HepG2 (cell line): ENCODE measurements around the gene TRABD. TPM values are rescaled to one million over a fixed set of nuclear protein-coding genes. Genes with fewer than 3 reads are reported as not detected.

Experiments
- AGO2 ChIP-seq: fragments of 200-400 bp; formaldehyde crosslinking; optimal IDR thresholded peaks from 2 replicates; pipeline ENCODE3; 2017; ENCODE audit warnings: mild to moderate bottlenecking, low read depth, low read length, moderate library complexity
- ARNTL ChIP-seq: sonication (generic); formaldehyde crosslinking; IDR thresholded peaks from 2 replicates; pipeline ENCODE4 v1.4.0; 2020; ENCODE audit warnings: mild to moderate bottlenecking, missing genetic modification reagents
- ATRX ChIP-seq: sonication (generic); formaldehyde crosslinking; IDR thresholded peaks from 2 replicates; pipeline ENCODE4 v1.4.0; 2020; ENCODE audit warnings: missing genetic modification reagents, borderline replicate concordance
- BRF2 ChIP-seq: sonication (generic); formaldehyde crosslinking; IDR thresholded peaks from 2 replicates; pipeline ENCODE4 v1.8.1; 2022; ENCODE audit warnings: mild to moderate bottlenecking, missing genetic modification reagents
- CENPT ChIP-seq: sonication (generic); formaldehyde crosslinking; IDR thresholded peaks from 2 replicates; pipeline ENCODE4 v1.8.0; 2022; ENCODE audit warnings: low read depth, mild to moderate bottlenecking, moderate library complexity, missing genetic modification reagents
- CREB1 ChIP-seq, 2 experiments: fragments of 450-650 bp in 1 of 2; IDR thresholded peaks; 2 replicates each; pipeline ENCODE4 v1.6.1; 2016 to 2017; ENCODE audit warnings: control low read depth in 1 of 2, mild to moderate bottlenecking in 1 of 2, missing compliant biosample characterization in 1 of 2, missing genetic modification characterization in 1 of 2
- ISX ChIP-seq: sonication (generic); formaldehyde crosslinking; conservative IDR thresholded peaks from 2 replicates; pipeline ENCODE4 v1.5.0; 2020; ENCODE audit warnings: missing genetic modification reagents
- PHF21A ChIP-seq: sonication (generic); formaldehyde crosslinking; IDR thresholded peaks from 2 replicates; pipeline ENCODE4 v1.5.0; 2020; ENCODE audit warnings: mild to moderate bottlenecking, missing genetic modification reagents
- PLRG1 ChIP-seq: fragments of 450-650 bp; conservative IDR thresholded peaks from 2 replicates; pipeline ENCODE4 v1.6.1; 2016
- RNF2 ChIP-seq: fragments of 450-650 bp; conservative IDR thresholded peaks from 2 replicates; pipeline ENCODE4 v1.6.1; 2016; ENCODE audit warnings: low read depth
- TAF1 ChIP-seq: sonication (generic); formaldehyde crosslinking; IDR thresholded peaks from 2 replicates; pipeline ENCODE4 v1.4.0; 2020; ENCODE audit warnings: missing genetic modification reagents
- TBP ChIP-seq: sonication (generic); formaldehyde crosslinking; IDR thresholded peaks from 2 replicates; pipeline ENCODE4 v1.5.0; 2020; ENCODE audit warnings: missing genetic modification reagents
- YY1 ChIP-seq: IDR thresholded peaks from 2 replicates; pipeline ENCODE4 v1.6.1; 2011; ENCODE audit warnings: low read length, low read depth, moderate library complexity, mild to moderate bottlenecking; ENCODE audit not compliant: insufficient read depth, insufficient replicate concordance
- ZEB1 ChIP-seq: IDR thresholded peaks from 2 replicates; pipeline ENCODE4 v1.6.1; 2012; ENCODE audit warnings: mild to moderate bottlenecking, low read depth, inconsistent platforms; ENCODE audit not compliant: insufficient replicate concordance
- ZFY ChIP-seq: sonication (generic); formaldehyde crosslinking; IDR thresholded peaks from 2 replicates; pipeline ENCODE4 v1.4.0; 2020; ENCODE audit warnings: missing genetic modification reagents
- ZNF224 ChIP-seq: sonication (generic); formaldehyde crosslinking; IDR thresholded peaks from 2 replicates; pipeline ENCODE4 v1.5.0; 2020; ENCODE audit warnings: mild to moderate bottlenecking, missing genetic modification reagents
- ZNF550 ChIP-seq: sonication (generic); formaldehyde crosslinking; IDR thresholded peaks from 2 replicates; pipeline ENCODE4 v1.4.0; 2020; ENCODE audit warnings: mild to moderate bottlenecking, missing genetic modification reagents, borderline replicate concordance
- ZNF614 ChIP-seq: IDR thresholded peaks from 2 replicates; pipeline ENCODE4 v1.6.1; 2018; ENCODE audit warnings: missing biosample characterization, missing genetic modification reagents, inconsistent platforms, borderline replicate concordance
- ZNF644 ChIP-seq: IDR thresholded peaks from 2 replicates; pipeline ENCODE4 v1.6.1; 2016; ENCODE audit warnings: low read depth
- ZNF652 ChIP-seq: IDR thresholded peaks from 2 replicates; pipeline ENCODE4 v1.6.1; 2016; ENCODE audit warnings: low read depth, borderline replicate concordance
- ZNF773 ChIP-seq: sonication (generic); formaldehyde crosslinking; IDR thresholded peaks from 2 replicates; pipeline ENCODE4 v1.4.0; 2020; ENCODE audit warnings: missing genetic modification reagents, borderline replicate concordance
- polyA plus RNA-seq, 8 experiments: library from polyadenylated mRNA; depleted of rRNA in 3 of 8; stranded (reverse) in 7 of 8; unstranded in 1 of 8; fragments of >200 nt; fragmentation: Illumina TruSeq in 4 of 8; extraction: Trizol in 4 of 8; gene quantifications; 2 replicates each; pipeline versions ENCODE4 v1.2.1 to v1.2.3, GENCODE V29; 2011 to 2016; ENCODE audit warnings: low read depth in 4 of 8, missing spikeins in 1 of 8, mixed read lengths in 1 of 8; ENCODE audit not compliant: insufficient read depth in 1 of 8
- total RNA-seq, 5 experiments: library from RNA; depleted of rRNA; stranded (reverse); fragments of >200 nt; fragmentation: Illumina TruSeq; extraction: Trizol; gene quantifications; 2 replicates each; pipeline ENCODE4 v1.2.3, GENCODE V29; 2016; ENCODE audit warnings: low read depth in 1 of 5
- TF ChIP-seq, protein P1 (sequence below): sonication (generic); formaldehyde crosslinking; IDR thresholded peaks from 2 replicates; pipeline ENCODE4 v1.8.0; 2022; ENCODE audit warnings: missing genetic modification reagents, mild to moderate bottlenecking, inconsistent platforms, borderline replicate concordance
- TF ChIP-seq, protein P2 (sequence below): sonication (generic); formaldehyde crosslinking; IDR thresholded peaks from 2 replicates; pipeline ENCODE4 v1.4.0; 2020; ENCODE audit warnings: missing genetic modification reagents

TRABD gene
- total and polyA plus RNA-seq, 2 of the 13 experiments (the other 11 are each of a cell fraction or from before 2014, with no cell fraction given) = 21.5 to 28.9 TPM

- TF ChIP-seq, protein P1, sequence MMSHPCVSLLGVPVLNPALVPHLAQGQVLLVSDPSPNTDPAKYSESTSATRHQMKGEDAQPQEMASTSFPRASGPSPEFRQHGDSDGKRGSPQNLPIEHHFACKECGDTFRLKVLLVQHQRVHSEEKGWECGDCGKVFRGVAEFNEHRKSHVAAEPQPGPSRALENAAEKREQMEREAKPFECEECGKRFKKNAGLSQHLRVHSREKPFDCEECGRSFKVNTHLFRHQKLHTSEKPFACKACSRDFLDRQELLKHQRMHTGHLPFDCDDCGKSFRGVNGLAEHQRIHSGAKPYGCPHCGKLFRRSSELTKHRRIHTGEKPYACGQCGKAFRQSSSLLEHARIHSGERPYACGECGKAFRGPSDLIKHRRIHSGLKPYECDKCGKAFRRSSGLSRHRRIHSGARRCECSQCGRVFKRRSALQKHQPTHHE = 0 out of 2 replicates have a peak, but pooled peaks have one; percentile 8
- no peak for TF ChIP-seq CREB1 (IDR thresholded peaks at IDR 0.05)
- TF ChIP-seq CREB1 (CRISPR knock-in tag; IDR thresholded peaks at IDR 0.05) = no peak
- no peak for TF ChIP-seq RNF2
- no peak for TF ChIP-seq TBP (CRISPR knock-in tag)
- no peak for TF ChIP-seq BRF2
- no peak for TF ChIP-seq TAF1 (CRISPR knock-in tag)
- TF ChIP-seq ATRX (CRISPR knock-in tag) = no peak
- TF ChIP-seq PHF21A (CRISPR knock-in tag) = no peak; the same call in 1 of the 2 replicates
- TF ChIP-seq ZNF644 (CRISPR knock-in tag) = no peak
- no peak for TF ChIP-seq PLRG1
- peak; percentile 53 for TF ChIP-seq ZFY (CRISPR knock-in tag)
- TF ChIP-seq ZEB1 = no peak
- no peak for TF ChIP-seq ZNF773 (CRISPR knock-in tag)
- no peak for TF ChIP-seq ARNTL (CRISPR knock-in tag)
- TF ChIP-seq ZNF550 (CRISPR knock-in tag) = no peak
- TF ChIP-seq ISX (CRISPR knock-in tag) = 0 out of 2 replicates have a peak, but pooled peaks have one; percentile 20
- no peak for TF ChIP-seq YY1
- peak; percentile 75 for TF ChIP-seq AGO2
- TF ChIP-seq ZNF224 = 0 out of 2 replicates have a peak, but pooled peaks have one; percentile 17
- TF ChIP-seq ZNF652 (CRISPR knock-in tag) = no peak
- TF ChIP-seq ZNF614 (CRISPR knock-in tag) = no peak
- TF ChIP-seq, protein P2, sequence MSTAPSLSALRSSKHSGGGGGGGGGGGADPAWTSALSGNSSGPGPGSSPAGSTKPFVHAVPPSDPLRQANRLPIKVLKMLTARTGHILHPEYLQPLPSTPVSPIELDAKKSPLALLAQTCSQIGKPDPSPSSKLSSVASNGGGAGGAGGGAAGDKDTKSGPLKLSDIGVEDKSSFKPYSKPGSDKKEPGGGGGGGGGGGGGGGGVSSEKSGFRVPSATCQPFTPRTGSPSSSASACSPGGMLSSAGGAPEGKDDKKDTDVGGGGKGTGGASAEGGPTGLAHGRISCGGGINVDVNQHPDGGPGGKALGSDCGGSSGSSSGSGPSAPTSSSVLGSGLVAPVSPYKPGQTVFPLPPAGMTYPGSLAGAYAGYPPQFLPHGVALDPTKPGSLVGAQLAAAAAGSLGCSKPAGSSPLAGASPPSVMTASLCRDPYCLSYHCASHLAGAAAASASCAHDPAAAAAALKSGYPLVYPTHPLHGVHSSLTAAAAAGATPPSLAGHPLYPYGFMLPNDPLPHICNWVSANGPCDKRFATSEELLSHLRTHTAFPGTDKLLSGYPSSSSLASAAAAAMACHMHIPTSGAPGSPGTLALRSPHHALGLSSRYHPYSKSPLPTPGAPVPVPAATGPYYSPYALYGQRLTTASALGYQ (CRISPR knock-in tag) = no peak
- TF ChIP-seq CENPT (CRISPR knock-in tag) = no peak
Measured at GRCh38 chr22:50201191-50202129, 15.7 kb downstream of the TRABD start (continued).
